K562 (cell line): ENCODE measurements around the gene IARS1. TPM values are rescaled to one million over a fixed set of nuclear protein-coding genes. Genes with fewer than 3 reads are reported as not detected.

ENCODE experiments used
- CTBP1 ChIP-seq: fragments of 450-650 bp; IDR thresholded peaks from 2 replicates; pipeline ENCODE4 v1.6.1; 2016; ENCODE audit warnings: borderline replicate concordance
- HDAC1 ChIP-seq, 2 experiments: fragments of 450-650 bp; IDR thresholded peaks; 2 replicates each; pipeline ENCODE4 v1.6.1; 2016 to 2017; ENCODE audit warnings: inconsistent platforms in 1 of 2, mild to moderate bottlenecking in 1 of 2, moderate library complexity in 1 of 2
- HDAC8 ChIP-seq: fragments of 450-650 bp; IDR thresholded peaks from 2 replicates; pipeline ENCODE4 v1.6.1; 2016; ENCODE audit warnings: mild to moderate bottlenecking, missing genetic modification characterization, moderate library complexity, missing compliant biosample characterization
- NR4A1 ChIP-seq, 2 experiments: fragments of 250-450 bp in 1 of 2; fragments of 450-650 bp in 1 of 2; sonication (Bioruptor Pico) in 1 of 2; IDR thresholded peaks; 2 replicates each; pipeline versions ENCODE4 v1.4.0 to v1.6.1; 2016 to 2020; ENCODE audit warnings: mild to moderate bottlenecking in 2 of 2, missing compliant biosample characterization in 1 of 2, missing genetic modification characterization in 1 of 2, moderate library complexity in 1 of 2
- PHF21A ChIP-seq: fragments of 450-650 bp; IDR thresholded peaks from 2 replicates; pipeline ENCODE4 v1.6.1; 2017; ENCODE audit warnings: low read depth, borderline replicate concordance
- RHOXF2B ChIP-seq: fragments of 250-450 bp; sonication (Bioruptor Pico); conservative IDR thresholded peaks from 2 replicates; pipeline ENCODE4 v1.5.1; 2021
- TEAD2 ChIP-seq: fragments of 450-650 bp; IDR thresholded peaks from 2 replicates; pipeline ENCODE4 v1.6.1; 2016; ENCODE audit warnings: missing genetic modification characterization, control low read depth, missing compliant biosample characterization
- TRIM24 ChIP-seq, 2 experiments: fragments of 450-650 bp; IDR thresholded peaks; 2 replicates each; pipeline ENCODE4 v1.6.1; 2016
- ZNF408 ChIP-seq: fragments of 250-450 bp; sonication (Bioruptor Pico); IDR thresholded peaks from 2 replicates; pipeline ENCODE4 v1.4.0; 2020; ENCODE audit warnings: low read depth, mild to moderate bottlenecking, moderate library complexity
- polyA plus RNA-seq, 8 experiments: library from polyadenylated mRNA; depleted of rRNA in 4 of 8; stranded (reverse) in 5 of 8; unstranded in 3 of 8; fragments of >200 nt; fragmentation: Nextera tagmentation in 2 of 8; fragmentation: Illumina TruSeq in 1 of 8; extraction: Ambion mirVana in 2 of 8; extraction: Trizol in 1 of 8; gene quantifications; 2 replicates each; pipeline versions ENCODE4 v1.2.1 to v1.2.3, GENCODE V29; 2011 to 2014; ENCODE audit warnings: inconsistent platforms in 1 of 8, missing spikeins in 1 of 8
- total RNA-seq, 7 experiments: library from RNA; depleted of rRNA in 6 of 7; stranded (reverse); fragments of >200 nt in 6 of 7; fragmentation: Illumina TruSeq in 2 of 7; extraction: Trizol in 2 of 7; gene quantifications; 2 replicates each; pipeline versions ENCODE4 v1.2.1 to v1.2.3, GENCODE V29; 2011 to 2021; ENCODE audit warnings: low replicate concordance in 1 of 7
- TF ChIP-seq, protein P1 (sequence below): fragments of 450-650 bp; IDR thresholded peaks from 2 replicates; pipeline ENCODE4 v1.6.1; 2014; ENCODE audit warnings: low read depth, mild to moderate bottlenecking, moderate library complexity, borderline replicate concordance

Gene IARS1
- total and polyA plus RNA-seq, 9 of the 15 experiments (the other 6 are each of a cell fraction or from before 2014, with no cell fraction given), result 119 to 371 (median 234) TPM

DNA sequence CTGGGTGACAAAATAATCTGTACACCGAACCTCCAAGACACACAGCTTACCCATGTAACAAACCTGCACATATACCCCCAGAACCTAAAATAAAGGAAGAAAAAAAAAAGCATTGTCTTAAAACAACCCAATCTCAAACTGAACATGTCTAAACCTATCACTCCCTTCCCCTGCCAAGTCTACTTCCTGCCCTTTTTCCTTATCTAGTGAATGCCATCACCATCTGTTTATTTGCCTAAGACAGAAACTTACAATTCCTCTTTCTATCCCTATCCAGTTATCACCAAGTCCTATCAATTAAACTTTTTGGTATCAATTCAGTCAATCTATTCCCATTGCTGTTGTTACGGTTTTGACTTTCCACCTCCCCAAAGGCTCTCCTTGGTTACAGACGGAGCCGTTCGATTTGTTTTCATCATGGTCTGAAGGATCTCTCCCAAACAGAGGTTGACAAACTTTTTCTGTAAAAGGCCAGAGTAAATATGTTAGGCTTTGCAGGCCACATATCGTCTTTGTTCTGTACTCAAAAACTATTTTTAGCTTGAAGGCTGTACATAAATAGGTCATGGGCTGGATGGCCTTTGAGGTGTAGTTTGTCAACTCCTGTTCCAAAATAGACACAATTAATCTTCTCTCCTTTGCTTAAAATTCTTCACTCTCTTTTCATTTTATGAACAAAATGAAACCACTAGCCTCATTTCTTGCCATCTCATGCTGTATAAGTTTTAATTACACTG, 19.6 kb upstream of the IARS1 start (continued):
- TF ChIP-seq HDAC1 (IDR thresholded peaks at IDR 0.05) (0 out of 4 replicates have a peak, but pooled peaks of 1 of the 2 experiments have one; percentile 56), PHF21A (no peak), RHOXF2B (CRISPR knock-in tag) (no peak), ZNF408 (CRISPR knock-in tag) (no peak), TRIM24 (IDR thresholded peaks at IDR 0.05) (0 out of 4 replicates have a peak, but pooled peaks of 1 of the 2 experiments have one; percentile 17), CTBP1 (peak; percentile 25; the same call in 1 of the 2 replicates), NR4A1 (CRISPR knock-in tag; IDR thresholded peaks at IDR 0.05) (no peak), NR4A1 (tag; IDR thresholded peaks at IDR 0.05) (no peak), TEAD2 (tag) (no peak), HDAC8 (tag) (no peak)
- TF ChIP-seq, protein P1, sequence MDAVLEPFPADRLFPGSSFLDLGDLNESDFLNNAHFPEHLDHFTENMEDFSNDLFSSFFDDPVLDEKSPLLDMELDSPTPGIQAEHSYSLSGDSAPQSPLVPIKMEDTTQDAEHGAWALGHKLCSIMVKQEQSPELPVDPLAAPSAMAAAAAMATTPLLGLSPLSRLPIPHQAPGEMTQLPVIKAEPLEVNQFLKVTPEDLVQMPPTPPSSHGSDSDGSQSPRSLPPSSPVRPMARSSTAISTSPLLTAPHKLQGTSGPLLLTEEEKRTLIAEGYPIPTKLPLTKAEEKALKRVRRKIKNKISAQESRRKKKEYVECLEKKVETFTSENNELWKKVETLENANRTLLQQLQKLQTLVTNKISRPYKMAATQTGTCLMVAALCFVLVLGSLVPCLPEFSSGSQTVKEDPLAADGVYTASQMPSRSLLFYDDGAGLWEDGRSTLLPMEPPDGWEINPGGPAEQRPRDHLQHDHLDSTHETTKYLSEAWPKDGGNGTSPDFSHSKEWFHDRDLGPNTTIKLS, result no peak
